Measurements from ENCODE around the gene IGDCC3.

GRCh38 chr15:65391732-65392131 lies 13.9 kb upstream of the IGDCC3 start:
- no peak for TF ChIP-seq EP300 (conservative IDR thresholded peaks at IDR 0.05; ENCODE audit: poor library complexity, severe bottlenecking)
- TF ChIP-seq EZH2 (IDR thresholded peaks at IDR 0.05; ENCODE audit: borderline replicate concordance, insufficient read depth, low read length, poor library complexity, severe bottlenecking): no peak
- TF ChIP-seq REST (IDR thresholded peaks at IDR 0.05; ENCODE audit: borderline replicate concordance): no peak
- TF ChIP-seq, protein P1, sequence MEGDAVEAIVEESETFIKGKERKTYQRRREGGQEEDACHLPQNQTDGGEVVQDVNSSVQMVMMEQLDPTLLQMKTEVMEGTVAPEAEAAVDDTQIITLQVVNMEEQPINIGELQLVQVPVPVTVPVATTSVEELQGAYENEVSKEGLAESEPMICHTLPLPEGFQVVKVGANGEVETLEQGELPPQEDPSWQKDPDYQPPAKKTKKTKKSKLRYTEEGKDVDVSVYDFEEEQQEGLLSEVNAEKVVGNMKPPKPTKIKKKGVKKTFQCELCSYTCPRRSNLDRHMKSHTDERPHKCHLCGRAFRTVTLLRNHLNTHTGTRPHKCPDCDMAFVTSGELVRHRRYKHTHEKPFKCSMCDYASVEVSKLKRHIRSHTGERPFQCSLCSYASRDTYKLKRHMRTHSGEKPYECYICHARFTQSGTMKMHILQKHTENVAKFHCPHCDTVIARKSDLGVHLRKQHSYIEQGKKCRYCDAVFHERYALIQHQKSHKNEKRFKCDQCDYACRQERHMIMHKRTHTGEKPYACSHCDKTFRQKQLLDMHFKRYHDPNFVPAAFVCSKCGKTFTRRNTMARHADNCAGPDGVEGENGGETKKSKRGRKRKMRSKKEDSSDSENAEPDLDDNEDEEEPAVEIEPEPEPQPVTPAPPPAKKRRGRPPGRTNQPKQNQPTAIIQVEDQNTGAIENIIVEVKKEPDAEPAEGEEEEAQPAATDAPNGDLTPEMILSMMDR (IDR thresholded peaks at IDR 0.05; ENCODE audit: poor library complexity, severe bottlenecking): no peak
- no peak for TF ChIP-seq SMC3 (conservative IDR thresholded peaks at IDR 0.05; ENCODE audit: poor library complexity)
- TF ChIP-seq POLR2AphosphoS5 (IDR thresholded peaks at IDR 0.05): no peak
- no peak for TF ChIP-seq MXI1 (conservative IDR thresholded peaks at IDR 0.05; ENCODE audit: poor library complexity, severe bottlenecking)
